IPS-11a (cell line): ENCODE results near the gene NHLH1.

Source experiments
- H3K4me3 ChIP-seq: one replicate; pipeline ENCODE4 v1.5.1; 2013; ENCODE audit warnings: low read depth, low read length, control low read depth

NHLH1 gene

DNA sequence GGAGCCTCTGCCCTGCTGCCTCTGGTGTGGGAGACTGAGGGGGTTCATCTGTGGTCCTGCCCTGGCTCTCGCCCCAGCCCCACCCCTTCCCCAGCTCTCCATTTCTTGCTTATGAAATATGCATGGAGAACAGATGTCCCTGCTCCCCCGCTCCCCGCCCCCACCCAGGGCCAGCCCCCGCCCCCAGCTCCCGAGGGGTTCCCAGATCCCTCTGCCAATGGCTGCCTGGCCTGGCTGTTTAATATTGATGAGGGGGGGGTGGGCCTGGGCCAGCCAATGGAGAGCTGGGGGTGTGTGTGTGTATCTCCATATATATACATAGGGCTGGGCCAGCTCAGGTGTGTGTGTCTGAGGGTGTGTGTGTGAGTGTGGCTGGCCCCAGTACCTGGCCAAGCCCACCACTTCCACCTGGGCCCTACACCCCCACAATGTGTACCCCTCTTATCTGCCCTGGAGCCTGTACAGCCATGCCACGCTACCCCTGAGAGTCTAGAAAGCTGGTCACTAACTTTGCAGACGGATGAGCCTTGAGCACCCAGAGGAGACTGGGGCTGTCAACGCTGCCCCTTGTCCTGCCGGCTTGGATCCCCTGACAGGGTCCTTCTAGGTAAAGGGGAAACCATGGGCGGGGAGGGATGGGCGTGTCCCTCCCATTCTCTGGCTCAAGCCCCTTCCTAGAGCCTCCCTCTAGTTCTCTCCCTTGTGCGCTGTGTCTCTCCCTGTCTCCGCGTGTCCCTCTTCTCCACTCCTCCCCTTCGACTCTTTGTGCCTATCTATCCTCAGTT, at the start of gene NHLH1:
TSS of gene NHLH1 (plus strand) at position 341 of the 785 bp plus-strand sequence. CDS start 3,661 bp downstream, outside the sequence.
- H3K4me3 ChIP-seq: no peak within 1 kb of the TSS

DNA sequence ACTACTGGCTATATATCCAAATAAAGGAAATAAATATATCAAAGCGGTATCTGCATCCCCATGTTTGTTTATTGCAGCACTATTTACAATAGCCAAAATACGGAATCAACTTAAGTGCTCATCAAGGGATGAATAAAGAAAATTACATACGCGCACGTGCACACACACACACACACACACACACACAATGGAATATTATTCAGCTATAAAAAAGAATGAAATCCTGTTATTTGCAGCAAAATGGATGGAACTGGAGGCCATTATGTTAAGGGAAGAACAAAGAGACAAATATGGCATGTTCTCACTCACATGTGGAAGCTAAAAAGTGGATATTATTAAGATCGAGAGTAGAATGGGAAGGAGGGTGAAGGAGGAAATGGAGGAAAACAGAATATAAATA, 44.0 kb upstream of the NHLH1 start:
- no peak overlapping the region for H3K4me3 ChIP-seq

DNA sequence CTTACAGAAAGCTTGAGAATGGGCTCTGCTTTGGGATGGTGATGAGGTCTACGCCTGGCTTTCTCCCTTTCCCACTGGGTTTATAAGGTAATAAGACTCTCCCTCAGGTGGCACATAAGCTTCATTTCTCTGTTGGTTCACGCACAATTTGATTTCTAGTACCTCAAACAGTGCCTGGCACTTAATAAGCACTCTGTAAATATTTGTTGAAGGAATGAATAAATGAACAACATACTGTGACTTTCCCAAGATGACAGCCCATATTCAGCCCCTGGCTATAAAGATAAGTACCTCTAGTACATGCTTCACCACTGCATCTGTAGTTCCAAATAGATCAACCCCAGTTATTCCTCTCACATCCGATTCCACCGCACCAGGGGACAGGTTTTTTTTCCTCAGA, 41.6 kb upstream of the NHLH1 start:
- H3K4me3 ChIP-seq: no peak overlapping the region

DNA sequence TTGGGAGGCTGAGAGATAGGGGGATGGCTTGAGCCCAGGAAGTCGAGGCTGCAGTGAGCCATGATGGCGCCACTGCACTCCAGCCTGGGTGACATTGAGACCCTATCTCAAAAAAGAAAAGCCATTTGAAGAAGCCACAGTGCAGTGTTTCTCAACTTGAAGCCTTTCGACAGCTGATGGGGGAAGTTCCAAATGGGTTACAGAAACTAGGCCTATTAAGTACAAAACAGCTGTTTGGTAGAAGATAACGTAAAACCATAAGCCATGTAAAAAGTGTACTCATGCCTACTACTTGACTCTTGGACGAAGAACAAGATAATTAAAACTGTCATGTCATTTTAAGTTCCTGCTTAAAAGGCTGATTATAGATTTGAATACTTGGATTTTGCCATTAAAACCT, 40.5 kb upstream of the NHLH1 start:
- no peak overlapping the region for H3K4me3 ChIP-seq

DNA sequence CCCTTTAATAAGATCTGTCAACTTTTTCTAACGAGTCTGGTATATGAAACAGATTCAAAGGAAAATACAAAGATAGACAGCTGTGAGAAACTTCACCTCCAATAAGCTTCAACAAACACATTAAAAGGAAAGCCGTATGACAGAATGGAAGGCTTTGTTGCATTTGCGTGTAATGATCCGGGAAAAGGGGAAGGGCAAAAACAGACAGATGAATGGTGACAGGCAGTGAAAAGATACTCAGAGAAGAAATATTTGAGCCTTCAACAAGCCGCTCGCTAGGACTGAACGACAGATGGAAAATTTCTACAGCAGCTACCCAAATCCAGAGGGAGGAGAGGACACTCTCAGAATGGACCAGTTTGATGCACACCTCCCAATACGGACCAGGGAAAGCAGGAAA, 38.7 kb upstream of the NHLH1 start:
- H3K4me3 ChIP-seq: no peak overlapping the region

DNA sequence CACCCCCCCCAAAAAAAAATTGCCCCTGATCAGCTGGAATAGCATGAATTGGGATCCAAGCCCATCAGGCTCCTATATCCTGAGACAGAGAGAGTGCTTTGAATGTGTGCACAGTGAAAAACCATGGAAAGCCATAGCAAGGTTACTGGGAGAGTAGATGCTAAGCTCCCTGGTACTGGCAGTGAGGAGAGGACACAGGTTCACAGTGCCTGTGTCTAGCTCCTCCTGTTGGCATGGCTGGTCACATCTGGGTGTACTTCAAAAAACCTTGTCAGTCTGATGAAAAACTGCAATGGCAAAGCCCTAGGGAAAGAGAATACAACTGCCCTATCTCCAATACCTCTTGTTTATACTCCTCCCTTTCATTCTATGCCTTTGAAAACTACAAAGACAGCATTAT, 36.8 kb upstream of the NHLH1 start:
- H3K4me3 ChIP-seq: no peak overlapping the region

DNA sequence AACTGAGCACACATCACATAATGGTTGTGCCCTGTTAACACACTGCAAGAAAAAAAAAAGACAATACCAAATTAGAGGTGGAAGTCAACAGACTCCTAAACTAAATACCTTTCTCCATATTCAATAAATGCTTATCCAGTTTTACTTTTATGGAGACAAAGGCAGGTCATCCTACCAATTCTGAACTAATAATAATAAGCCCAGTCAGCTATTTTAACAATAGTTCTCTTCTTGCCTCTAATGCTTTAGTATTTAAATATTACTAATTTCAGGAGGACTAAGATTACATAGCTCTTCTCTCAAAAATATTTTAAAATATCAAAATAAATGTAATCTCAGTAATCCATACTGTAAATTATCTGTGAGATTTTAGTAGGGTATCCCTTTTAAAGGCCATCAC, 34.4 kb upstream of the NHLH1 start:
- H3K4me3 ChIP-seq: no peak overlapping the region

DNA sequence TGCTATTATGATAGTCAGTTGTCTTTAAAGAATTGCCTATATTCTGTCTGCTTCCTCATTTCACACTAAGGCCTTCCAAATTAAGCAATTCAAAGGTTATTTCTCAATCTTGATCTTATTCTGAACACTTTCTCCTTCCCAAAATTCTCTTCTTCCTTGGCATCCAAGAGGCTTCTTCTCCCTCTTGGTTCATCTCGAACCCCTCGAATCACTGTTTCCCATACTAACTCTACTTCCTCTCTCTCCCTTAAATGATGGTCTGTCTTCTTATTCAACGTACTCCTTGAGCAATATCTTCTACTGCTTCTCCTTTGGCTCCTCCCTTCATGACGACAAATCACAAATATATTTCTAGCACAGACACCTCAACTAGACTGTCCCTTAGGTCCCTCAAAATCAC, 28.3 kb upstream of the NHLH1 start:
- no peak overlapping the region for H3K4me3 ChIP-seq

DNA sequence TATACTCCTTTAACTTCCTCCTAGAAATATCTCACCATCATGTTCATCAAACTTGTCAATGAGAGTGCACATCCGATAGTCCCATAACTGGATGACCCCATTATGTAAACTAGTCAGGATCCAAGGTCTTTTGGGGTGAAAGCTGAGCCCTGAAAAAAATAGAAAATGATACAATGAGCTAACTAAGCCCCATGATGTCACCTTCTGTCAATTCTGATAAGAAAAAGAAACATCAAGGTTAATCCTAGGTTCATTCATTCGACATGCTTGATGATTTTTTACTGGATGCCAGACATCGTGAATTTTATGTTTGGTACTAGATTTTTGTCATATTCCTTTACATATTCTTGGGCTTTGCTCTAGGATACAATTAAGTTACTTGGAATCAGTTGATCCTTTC, 26.7 kb upstream of the NHLH1 start:
- H3K4me3 ChIP-seq: no peak overlapping the region

DNA sequence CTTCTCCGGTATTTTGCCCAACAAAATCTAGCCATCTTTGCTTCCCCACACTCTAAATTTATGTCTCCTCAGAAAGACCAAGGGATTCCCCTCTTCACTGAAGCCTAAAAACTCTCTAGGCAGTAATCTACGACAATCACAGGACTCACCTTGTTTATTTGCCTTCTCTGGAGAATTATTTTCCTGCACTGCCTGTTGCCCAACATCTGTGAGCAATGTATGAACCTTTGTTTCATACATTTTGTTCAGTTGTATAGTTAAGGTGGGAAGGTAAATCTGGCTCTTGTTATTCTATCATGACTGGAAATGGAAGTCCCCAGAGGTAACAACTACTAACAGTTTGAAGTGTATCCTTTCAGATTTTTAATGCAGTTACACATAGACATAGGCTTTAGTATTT, 26.0 kb upstream of the NHLH1 start:
- H3K4me3 ChIP-seq: no peak overlapping the region

DNA sequence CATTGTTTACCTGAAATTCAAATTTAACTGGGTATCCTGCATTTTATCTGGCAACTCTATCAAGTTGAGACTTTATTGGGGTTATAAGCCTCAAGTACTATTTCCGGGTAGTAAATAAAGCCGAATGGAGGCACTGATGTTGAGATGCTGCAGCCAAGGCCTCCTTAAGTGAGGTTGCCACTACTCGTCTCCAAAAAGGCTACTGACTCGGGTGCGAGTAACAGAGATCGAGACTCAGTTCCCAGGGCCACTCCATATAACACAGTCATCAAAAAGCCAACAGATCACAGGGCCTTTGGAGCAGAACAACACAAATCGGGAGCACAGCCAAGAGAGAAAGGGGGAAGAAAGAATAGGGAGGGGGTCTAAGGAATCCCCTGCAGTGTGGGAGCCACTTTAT, 24.3 kb upstream of the NHLH1 start:
- peak overlapping the region; percentile 74 for H3K4me3 ChIP-seq

DNA sequence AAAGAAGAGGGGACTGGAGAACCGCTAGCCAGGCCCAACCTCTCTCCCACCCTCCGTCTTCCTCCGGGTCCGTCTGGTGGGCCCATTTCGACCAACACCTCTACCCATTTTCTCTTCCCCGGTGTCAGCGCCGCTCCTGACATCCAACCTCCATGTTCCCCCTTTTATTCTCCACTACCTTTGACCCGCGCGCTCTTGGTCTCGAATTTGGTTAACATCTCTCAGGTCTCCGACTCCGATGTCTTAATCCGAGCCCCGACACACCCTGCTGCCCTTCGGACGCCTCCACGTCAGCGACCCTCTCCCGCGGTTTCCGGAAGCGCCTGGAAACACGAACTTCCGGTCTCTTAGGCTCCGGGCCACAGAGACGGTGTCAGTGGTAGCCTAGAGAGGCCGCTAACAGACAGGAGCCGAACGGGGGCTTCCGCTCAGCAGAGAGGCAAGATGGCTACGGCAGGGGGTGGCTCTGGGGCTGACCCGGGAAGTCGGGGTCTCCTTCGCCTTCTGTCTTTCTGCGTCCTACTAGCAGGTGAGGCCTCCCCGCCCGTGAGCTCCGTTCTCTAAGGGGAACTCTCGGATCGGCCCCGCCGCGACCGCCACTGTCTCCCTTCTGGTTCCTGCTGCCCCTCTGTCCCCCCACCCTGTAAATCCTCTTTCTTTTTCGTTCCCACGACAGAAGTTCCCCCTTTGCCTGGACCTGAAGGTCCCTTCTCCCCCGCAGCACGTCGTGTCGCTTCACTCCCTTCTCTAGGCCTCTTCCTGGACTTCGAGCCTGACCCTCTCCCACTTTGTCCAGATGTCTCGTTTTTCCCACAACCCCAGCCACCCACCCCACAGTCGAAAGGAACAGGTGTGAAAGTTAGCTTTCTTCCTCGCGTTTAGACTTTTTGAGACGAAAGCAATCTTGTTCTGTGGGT, 23.7 kb upstream of the NHLH1 start, which contains the start of the genes COPA and NCSTN:
TSS of gene COPA (minus strand) at position 298 of the 917 bp plus-strand sequence. CDS start at position 218, 80 bp downstream.
TSS of gene NCSTN (plus strand) at position 431 of the 917 bp plus-strand sequence. CDS start at position 445, 14 bp downstream.
- H3K4me3 ChIP-seq: peak within 1 kb of the TSS; percentile 74

DNA sequence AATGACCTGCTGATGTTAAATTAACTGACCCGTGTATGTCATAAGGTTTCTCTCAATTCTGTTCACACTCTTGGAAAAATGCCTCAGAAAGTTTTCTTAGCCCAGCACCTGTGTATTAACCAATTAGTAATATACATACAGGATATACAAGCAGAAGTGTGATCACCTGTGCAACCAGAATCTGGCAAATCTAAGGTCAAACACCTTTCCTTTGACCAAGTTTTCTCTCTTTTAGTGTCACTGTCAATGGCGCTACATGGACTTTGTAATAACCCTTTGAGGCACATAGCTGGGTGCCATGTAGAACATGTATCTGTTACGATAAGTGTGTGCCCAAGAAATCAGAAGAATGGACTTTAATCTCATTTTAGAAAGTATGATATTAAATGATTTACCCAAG, 22.6 kb upstream of the NHLH1 start:
- H3K4me3 ChIP-seq: peak overlapping the region; percentile 74

DNA sequence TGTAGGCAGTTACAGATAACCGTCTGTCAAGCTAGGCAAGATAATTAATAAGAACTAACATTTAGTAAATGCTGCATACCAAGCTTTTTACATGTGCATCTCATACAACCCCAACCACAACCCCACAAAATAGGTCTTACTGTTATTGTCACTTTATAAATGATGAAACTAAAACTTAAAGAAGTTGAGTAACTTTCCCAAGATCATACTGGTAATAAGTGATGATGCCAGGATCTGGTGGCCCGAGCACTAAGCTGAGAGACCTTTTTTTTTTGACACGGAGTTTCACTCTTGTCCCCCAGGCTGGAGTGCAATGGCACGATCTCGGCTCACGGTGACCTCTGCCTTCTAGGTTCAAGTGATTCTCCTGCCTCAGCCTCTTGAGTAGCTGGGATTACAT, 21.9 kb upstream of the NHLH1 start:
- no peak overlapping the region for H3K4me3 ChIP-seq

DNA sequence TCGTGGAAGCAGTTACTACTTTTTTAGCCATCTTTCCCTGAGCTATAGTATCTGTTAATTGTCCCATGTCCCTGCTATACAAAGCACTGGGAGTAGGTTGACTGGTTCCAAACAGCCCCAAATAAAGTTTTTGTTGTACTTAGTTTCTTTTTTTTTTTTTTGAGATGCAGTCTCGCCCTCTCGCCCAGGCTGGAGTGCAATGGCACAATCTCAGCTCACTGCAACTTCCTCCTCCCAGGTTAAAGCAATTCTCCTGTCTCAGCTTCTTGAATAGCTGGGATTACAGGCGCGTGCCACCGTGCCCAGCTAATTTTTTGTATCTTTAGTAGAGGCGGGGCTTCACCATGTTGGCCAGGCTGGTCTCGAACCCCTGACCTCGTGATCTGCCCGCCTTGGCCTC, 20.4 kb upstream of the NHLH1 start:
- no peak overlapping the region for H3K4me3 ChIP-seq

DNA sequence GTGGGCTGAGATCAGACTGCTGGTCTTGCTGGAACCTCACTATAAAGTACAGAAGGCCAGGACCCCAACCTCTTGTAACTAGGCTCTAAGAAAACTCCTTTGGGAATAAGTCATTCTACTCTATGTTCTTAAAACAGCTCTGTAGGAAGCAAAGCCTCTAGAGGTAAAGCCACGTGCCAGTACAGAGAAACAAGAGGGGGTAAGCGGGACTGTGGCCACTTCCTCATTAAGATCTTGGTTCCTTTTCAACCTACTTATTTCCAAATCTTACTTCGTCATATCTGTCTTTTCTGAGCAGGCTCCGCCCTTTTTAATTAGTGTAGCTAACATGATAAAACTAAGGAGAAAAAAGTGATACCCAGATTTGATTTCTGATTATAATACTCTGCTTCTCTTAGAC, 19.9 kb upstream of the NHLH1 start:
- H3K4me3 ChIP-seq: no peak overlapping the region

DNA sequence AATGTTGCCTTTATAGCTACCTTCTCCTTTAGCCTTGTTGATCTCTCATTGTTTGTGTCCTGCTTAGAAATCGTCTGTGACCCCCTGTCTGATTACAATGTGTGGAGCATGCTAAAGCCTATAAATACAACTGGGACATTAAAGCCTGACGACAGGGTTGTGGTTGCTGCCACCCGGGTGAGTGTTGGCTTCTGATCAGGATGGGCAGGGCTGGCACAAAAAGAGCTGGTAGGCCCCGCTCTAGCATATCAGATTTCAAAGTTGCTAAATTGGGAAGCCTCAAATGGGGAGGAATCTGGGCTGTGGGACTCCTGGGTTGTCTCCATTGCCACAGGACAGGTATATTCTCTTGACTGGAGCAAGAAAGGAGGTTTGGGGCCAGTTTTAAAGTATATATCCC, 15.2 kb upstream of the NHLH1 start:
- no peak overlapping the region for H3K4me3 ChIP-seq

DNA sequence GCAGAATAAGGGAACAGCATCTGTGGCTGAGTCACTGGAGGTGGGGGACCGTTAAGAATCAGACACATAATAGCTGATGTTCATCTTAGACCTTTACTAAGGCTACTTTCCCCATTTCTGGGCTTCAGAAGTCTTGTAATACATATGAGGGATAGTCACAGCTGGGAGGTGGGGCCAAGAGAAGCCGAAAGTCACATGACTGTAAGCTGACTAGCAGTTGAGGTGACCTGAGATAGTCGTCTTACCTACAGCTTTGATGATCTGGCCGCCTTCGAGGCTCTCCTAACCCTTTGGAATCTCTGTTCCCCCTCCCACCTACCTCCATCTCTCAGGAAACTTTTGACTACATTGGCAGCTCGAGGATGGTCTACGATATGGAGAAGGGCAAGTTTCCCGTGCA, 14.3 kb upstream of the NHLH1 start:
- H3K4me3 ChIP-seq: no peak overlapping the region

DNA sequence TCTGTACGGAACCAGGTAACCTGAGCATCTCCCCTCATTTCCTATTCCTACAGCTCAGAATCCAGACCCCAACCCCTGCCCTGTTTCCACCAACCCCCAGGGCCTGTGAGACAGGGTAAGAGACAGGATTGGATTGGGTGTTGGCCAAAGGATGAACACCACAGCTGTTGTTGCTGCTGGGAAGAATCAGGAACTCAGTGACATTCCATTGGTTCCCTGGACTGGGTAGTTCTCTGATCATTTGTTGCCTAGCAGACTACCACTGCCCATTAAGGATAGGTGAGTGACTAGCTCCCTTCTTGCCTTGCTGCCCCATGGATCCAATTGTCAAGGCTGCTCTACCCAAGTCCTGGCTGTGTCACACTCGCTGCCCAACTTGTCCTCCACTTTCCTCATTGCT, 13.6 kb upstream of the NHLH1 start:
- no peak overlapping the region for H3K4me3 ChIP-seq

DNA sequence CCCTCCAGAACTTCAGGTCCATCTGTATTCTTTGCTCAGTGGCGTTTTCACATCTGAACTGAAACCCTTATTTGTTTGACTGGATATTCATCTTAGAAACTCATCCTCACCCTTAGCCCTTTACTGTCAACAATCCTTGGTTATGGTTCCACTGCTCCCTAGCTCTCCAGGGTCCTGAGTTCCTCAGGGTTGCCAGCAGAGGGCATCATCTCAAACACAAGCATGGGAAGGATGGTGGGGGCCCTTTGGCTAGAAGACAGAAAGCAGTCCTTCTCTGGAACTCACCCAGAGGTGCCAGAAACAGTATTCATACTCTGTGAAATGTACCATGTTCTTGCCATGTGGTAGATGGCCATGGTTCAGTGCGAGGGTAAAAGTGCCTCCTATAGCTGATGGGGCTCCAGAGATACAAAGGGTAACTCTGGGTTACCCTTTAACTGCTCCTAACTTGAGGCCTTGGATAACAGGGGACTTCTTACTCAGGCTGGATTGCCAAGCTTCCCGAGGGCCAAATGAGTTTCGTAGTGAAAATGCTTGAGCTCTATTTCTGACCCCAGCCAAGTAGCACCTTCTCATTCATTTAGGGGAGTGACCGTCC, 12.4 kb upstream of the NHLH1 start:
- no peak overlapping the region for H3K4me3 ChIP-seq

DNA sequence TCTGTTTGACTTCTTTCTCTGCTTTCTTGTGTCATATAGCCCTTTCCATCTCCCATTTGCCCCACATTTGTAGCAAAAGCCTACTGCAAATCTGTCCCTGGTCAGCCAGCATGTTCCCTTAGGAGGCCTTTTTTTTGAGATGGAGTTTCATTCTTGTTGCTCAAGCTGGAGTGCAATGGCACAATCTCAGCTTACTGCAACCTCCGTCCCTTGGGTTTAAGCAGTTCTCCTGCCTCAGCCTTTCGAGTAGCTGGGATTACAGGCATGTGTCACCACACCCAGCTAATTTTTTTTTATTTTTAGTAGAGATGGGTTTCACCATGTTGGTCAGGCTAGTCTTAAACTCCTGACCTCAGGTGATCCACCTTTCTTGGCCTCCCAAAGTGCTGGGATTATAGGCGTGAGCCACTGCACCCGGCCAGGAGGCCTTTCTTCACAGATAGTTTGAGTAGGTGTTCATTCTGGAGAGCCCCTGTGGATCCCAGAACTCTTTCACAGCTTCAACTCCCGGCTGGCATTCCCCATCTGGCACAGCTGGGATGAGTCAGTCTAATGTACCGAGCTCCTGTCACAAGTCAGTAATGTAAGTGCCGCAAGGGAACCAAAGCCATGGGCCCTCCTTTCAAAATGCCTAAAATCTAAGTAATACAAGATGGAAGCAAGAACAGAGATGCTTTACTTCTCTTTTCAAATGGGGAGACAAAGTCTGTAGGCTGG, 9.4 kb upstream of the NHLH1 start:
- no peak overlapping the region for H3K4me3 ChIP-seq
